GM18870 (cell line): ENCODE data around the gene DLL1.

Experiments used
- ATAC-seq: cut with Tn5 transposase; IDR thresholded peaks from one replicate; pipeline ENCODE4 v1.9.1; 2021; ENCODE audit warnings: moderate library complexity; ENCODE audit not compliant: unreplicated experiment

The DLL1 gene

GRCh38 chr6:170295510-170296422 lies 4.9 kb upstream of the DLL1 start:
- ATAC-seq, result no peak

- no peak for ATAC-seq
Observed at GRCh38 chr6:170294813-170295509, 4.1 kb upstream of the DLL1 start.

GRCh38 chr6:170294298-170294730 lies 3.4 kb upstream of the DLL1 start:
- ATAC-seq, result no peak

- ATAC-seq, result no peak
Observed at GRCh38 chr6:170293341-170294231, 2.7 kb upstream of the DLL1 start.

GRCh38 chr6:170292407-170293158 lies 1.7 kb upstream of the DLL1 start:
- ATAC-seq, result no peak

- ATAC-seq, result no peak
Observed at GRCh38 chr6:170292111-170292406, 1.2 kb upstream of the DLL1 start.

- ATAC-seq, result no peak
Observed at GRCh38 chr6:170291271-170292110, 613 bp upstream of the DLL1 start.

GRCh38 chr6:170289951-170290295 lies 955 bp downstream of the DLL1 start:
- no peak for ATAC-seq

- no peak for ATAC-seq
Observed at GRCh38 chr6:170289180-170289931, 1.5 kb downstream of the DLL1 start.

- no peak for ATAC-seq
Observed at GRCh38 chr6:170288852-170289179, 2.1 kb downstream of the DLL1 start.

GRCh38 chr6:170288091-170288631 lies 2.7 kb downstream of the DLL1 start:
- no peak for ATAC-seq

- no peak for ATAC-seq
Observed at GRCh38 chr6:170287371-170287876, 3.5 kb downstream of the DLL1 start.

GRCh38 chr6:170286934-170287265 lies 4.0 kb downstream of the DLL1 start:
- no peak for ATAC-seq

- ATAC-seq, result no peak
Observed at GRCh38 chr6:170286246-170286933, 4.5 kb downstream of the DLL1 start.

GRCh38 chr6:170285482-170285881 lies 5.4 kb downstream of the DLL1 start:
- ATAC-seq, result no peak

- no peak for ATAC-seq
Observed at GRCh38 chr6:170284866-170285469, 5.9 kb downstream of the DLL1 start.

GRCh38 chr6:170284126-170284773 lies 6.6 kb downstream of the DLL1 start:
- ATAC-seq, result no peak
